Measurements from ENCODE around the gene SIRPD.

SIRPD gene

GRCh38 chr20:1494436-1494835, 63.1 kb downstream of the SIRPD start:
- no peak for DNase-seq (ENCODE audit: low read depth)

GRCh38 chr20:1493536-1493935, 64.0 kb downstream of the SIRPD start:
- DNase-seq (ENCODE audit: low read depth): no peak

GRCh38 chr20:1491860-1492642, 65.5 kb downstream of the SIRPD start:
- no peak for DNase-seq (ENCODE audit: low read depth)

- DNase-seq (ENCODE audit: low read depth): no peak
Observed at GRCh38 chr20:1491281-1491840, 66.1 kb downstream of the SIRPD start, which contains the start of gene SIRPB2. Gene SIRPB2, minus strand, starts transcription at chr20:1491420. Its CDS starts 61 bp downstream, at chr20:1491359.

GRCh38 chr20:1490643-1491195, 66.8 kb downstream of the SIRPD start:
- no peak for DNase-seq (ENCODE audit: low read depth)

GRCh38 chr20:1489764-1490436, 67.6 kb downstream of the SIRPD start:
- DNase-seq (ENCODE audit: low read depth): no peak

GRCh38 chr20:1489325-1489724, 68.2 kb downstream of the SIRPD start:
- DNase-seq (ENCODE audit: low read depth): no peak

- DNase-seq (ENCODE audit: low read depth): no peak
Observed at GRCh38 chr20:1486566-1486965, 70.9 kb downstream of the SIRPD start.

- DNase-seq (ENCODE audit: low read depth): no peak
Observed at GRCh38 chr20:1484438-1485116, 72.9 kb downstream of the SIRPD start.
